Neuron (in vitro differentiated cells): ENCODE data around the gene APOB.

Source experiments
- H2AFZ ChIP-seq: one replicate; pipeline ENCODE4 v1.6.1; 2013; ENCODE audit warnings: low read depth, mild to moderate bottlenecking, inconsistent platforms, low read length, moderate library complexity
- H3K27me3 ChIP-seq: one replicate; pipeline ENCODE4 v1.6.1; 2013; ENCODE audit warnings: low read length; ENCODE audit not compliant: insufficient read depth
- H3K36me3 ChIP-seq: one replicate; pipeline ENCODE4 v1.6.1; 2013; ENCODE audit warnings: low read length; ENCODE audit not compliant: insufficient read depth
- H3K4me1 ChIP-seq: one replicate; pipeline ENCODE4 v1.6.1; 2013; ENCODE audit warnings: low read length; ENCODE audit not compliant: insufficient read depth
- H3K4me3 ChIP-seq: 2 replicates; pipeline ENCODE4 v1.5.1; 2013; ENCODE audit warnings: mild to moderate bottlenecking, low read length, moderate library complexity
- H3K9me3 ChIP-seq: one replicate; pipeline ENCODE4 v1.6.1; 2013; ENCODE audit warnings: low read length

The APOB gene

GRCh38 chr2:21005700-21006422 is 38.0 kb downstream of the APOB start:
- Histone ChIP-seq H3K4me1 (no peaks in the 10 kb centered on the region), H3K27me3 (no peaks in the 10 kb centered on the region), H3K4me3 (no peak overlapping the region), H3K36me3 (no peaks in the 10 kb centered on the region), H2AFZ (no peak overlapping the region), H3K9me3 (no peaks in the 10 kb centered on the region)

DNA sequence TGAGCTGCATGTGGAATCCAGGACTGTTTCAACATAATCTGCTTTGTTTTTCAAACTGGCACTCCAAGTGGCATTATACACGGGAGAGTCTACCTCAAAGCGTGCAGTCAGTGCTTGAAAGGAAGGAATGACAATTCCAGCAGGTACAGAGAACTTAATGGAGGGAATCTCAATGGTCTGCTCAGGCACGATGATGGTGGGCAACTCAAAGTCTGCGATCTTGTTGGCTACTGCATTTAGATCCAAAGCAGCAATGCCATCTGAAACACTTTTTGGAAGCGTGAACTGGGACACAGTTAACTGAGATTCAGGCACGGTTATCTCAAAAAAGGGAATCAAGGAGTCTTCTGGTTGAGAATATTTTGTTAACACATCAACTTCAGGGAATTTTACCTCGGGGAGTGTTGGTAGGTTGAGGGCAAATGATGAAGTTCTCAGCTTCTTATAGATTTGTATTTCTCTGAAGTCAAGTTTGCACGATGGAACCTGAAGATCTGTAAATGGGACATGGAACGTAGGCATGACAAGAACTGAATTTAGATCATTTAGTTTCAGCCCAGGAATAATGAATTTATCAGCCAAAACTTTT is 38.7 kb downstream of the APOB start:
- no peaks in the 10 kb centered on the region for H3K4me1 ChIP-seq
- no peaks in the 10 kb centered on the region for H3K9me3 ChIP-seq
- H3K36me3 ChIP-seq, result no peaks in the 10 kb centered on the region
- H3K27me3 ChIP-seq, result no peaks in the 10 kb centered on the region
- no peak overlapping the region for H3K4me3 ChIP-seq
- no peak overlapping the region for H2AFZ ChIP-seq

GRCh38 chr2:21004181-21004572 is 39.7 kb downstream of the APOB start:
- no peaks in the 10 kb centered on the region for H3K27me3 ChIP-seq
- H2AFZ ChIP-seq, result no peak overlapping the region
- H3K9me3 ChIP-seq, result no peaks in the 10 kb centered on the region
- no peak overlapping the region for H3K4me3 ChIP-seq
- no peaks in the 10 kb centered on the region for H3K36me3 ChIP-seq
- H3K4me1 ChIP-seq, result no peaks in the 10 kb centered on the region

- Histone ChIP-seq H3K9me3 (no peaks in the 10 kb centered on the region), H3K4me1 (no peaks in the 10 kb centered on the region), H3K27me3 (no peaks in the 10 kb centered on the region), H2AFZ (no peak overlapping the region), H3K36me3 (no peaks in the 10 kb centered on the region), H3K4me3 (no peak overlapping the region)
These were observed 40.2 kb downstream of the APOB start for GRCh38 chr2:21003572-21004180.

GRCh38 chr2:21002814-21003192 is 41.1 kb downstream of the APOB start:
- no peaks in the 10 kb centered on the region for H3K36me3 ChIP-seq
- no peak overlapping the region for H2AFZ ChIP-seq
- no peaks in the 10 kb centered on the region for H3K9me3 ChIP-seq
- H3K4me3 ChIP-seq, result no peak overlapping the region
- no peaks in the 10 kb centered on the region for H3K4me1 ChIP-seq
- H3K27me3 ChIP-seq, result no peaks in the 10 kb centered on the region

DNA sequence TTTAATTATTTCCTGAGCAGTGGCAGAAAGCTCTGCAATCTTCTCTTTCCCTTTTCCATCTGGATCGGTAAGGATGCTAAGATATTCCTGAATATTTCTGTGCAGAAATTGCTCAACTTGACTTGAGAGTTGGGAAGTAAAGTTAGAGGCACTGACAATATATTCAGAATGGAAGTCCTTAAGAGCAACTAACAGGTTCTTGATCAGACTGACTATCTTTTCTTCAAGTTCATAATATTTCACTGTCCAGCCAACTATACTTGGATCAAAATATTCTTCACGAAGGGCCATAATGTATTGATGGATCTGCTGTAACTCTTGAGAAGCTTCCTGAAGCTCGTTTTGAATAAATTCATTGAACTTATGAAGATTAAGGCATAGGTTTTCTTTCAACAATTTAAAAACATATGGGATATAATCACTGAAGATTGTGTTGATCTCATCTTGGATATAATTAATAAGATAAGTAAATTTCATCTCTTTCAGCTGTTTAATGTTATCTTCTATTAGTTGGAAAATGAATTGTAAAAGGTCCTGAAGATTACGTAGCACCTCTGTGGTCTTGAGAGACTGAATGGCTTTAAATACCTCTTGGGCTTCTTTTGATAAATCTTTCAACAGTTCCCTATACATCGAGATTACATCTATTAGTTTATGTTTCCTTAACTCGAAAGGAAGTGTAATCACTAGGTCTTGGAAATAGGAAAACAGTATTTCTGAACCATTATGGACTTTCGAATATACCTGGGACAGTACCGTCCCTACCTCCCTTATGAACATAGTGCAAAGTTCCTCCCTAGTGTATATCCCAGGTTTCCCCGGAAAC is 41.7 kb downstream of the APOB start:
- H3K4me1 ChIP-seq, result no peaks in the 10 kb centered on the region
- no peak overlapping the region for H2AFZ ChIP-seq
- H3K4me3 ChIP-seq, result no peak overlapping the region
- no peaks in the 10 kb centered on the region for H3K36me3 ChIP-seq
- no peaks in the 10 kb centered on the region for H3K27me3 ChIP-seq
- H3K9me3 ChIP-seq, result no peaks in the 10 kb centered on the region

DNA sequence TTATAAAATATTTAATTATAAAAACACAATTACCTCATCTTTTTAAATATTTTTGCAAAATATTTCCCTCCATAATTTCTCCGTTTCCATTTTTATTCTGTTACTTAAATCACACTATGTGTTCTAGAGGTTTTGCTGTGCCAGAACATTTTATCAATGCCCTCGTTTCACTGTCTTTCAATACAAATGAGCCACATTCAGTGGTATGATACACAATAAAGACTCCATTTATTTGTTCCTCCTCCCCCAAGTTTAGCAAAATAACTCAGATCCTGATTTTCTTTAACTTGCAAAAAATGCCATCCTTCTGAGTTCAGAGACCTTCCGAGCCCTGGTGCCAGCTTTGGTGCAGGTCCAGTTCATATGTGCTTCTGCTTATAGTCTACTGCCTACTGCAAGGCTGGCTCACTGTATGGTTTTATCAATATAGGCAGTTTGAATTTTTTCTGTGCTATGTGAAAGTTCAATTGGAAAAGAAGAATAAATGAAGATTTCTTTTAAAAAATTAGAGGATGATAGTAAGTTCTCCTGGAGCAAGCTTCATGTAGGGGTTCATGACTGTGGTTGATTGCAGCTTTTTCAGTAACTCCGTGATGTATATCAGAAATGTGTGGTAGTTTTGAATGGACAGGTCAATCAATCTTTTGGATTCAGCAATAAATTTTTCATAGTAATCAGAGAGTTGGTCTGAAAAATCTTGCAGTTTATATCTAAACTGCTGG is 42.5 kb downstream of the APOB start:
- H2AFZ ChIP-seq, result no peak overlapping the region
- H3K4me1 ChIP-seq, result no peaks in the 10 kb centered on the region
- H3K9me3 ChIP-seq, result no peaks in the 10 kb centered on the region
- no peak overlapping the region for H3K4me3 ChIP-seq
- H3K27me3 ChIP-seq, result no peaks in the 10 kb centered on the region
- H3K36me3 ChIP-seq, result no peaks in the 10 kb centered on the region

DNA sequence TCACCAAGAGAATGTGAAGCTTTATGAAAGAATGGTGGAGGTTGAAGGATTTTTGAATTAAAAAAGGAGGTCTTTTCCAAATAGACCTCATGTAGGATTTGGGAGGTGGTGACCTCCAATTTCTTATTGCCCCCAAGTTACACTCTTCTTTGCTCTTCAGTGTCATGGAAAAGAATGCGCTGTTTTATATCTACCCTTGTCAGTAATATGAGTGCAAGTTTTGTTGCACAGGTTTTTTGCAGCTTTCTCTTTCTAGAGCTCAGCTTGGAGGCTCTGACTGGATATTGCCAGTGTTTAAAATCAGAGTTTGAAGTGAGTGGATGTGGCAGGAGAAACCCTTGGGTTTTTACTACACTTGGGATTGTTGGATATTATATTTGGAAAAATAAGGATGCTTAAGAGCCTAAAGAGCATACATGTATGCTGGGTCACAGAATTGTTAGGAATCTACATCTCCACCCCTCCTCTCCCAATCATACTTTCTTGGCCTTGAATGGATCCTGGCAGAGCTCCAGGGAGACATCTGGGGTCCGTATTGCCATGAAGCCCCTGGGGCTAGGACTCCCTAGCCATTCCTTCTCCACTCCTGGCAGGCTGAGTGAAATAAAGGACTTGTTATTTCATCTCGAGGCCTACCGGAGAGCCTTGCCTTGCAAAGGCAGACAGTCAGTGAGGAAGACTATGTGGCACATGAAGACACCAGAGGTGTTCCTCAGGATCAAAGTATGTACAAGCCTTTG is 43.8 kb downstream of the APOB start:
- H3K4me1 ChIP-seq, result no peaks in the 10 kb centered on the region
- no peaks in the 10 kb centered on the region for H3K36me3 ChIP-seq
- H3K4me3 ChIP-seq, result no peak overlapping the region
- H3K27me3 ChIP-seq, result no peaks in the 10 kb centered on the region
- H3K9me3 ChIP-seq, result no peaks in the 10 kb centered on the region
- H2AFZ ChIP-seq, result no peak overlapping the region

DNA sequence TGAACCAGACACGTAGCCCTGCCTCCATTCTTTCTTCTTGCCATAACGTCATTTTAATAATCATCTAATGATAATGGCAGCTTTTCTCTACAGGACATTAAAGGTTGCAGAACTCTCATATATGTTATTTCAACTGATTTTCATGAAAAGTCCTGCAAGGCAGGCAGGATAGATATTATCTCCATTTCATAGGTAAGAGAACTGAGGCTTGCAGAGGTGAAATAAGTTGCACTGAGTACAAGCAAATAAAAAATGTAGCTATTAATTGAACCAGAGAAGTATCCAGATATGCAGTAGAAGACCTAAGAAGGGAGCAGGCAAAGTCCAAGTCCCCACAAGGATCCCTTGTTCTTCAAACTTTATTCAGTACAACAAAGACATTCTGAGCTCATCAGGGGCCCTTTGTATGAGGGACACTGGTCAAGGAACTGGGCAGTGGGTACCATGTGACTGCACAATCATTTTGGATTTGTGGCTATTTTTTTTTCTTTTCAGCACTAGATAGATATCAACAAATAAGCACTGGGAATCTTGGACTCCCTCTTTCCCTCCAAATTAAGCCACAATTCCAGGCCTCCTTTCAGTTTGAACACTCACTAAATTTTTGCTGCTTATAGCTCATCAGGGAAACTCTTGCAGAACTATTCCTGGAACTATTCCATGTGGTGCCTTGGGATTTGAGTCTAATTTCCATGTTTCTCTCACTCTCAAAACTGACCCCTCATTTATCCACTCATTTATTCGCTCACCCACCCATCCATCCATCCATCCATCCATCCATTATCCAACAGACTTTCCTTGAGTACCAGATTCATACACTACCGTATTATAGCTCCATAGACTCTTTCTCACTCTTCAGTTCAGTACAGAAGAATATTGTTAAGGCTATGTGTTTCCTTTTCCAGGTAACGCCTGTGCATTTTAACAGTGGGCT is 44.6 kb downstream of the APOB start:
- H3K9me3 ChIP-seq, result no peaks in the 10 kb centered on the region
- H3K4me3 ChIP-seq, result no peak overlapping the region
- H3K27me3 ChIP-seq, result no peaks in the 10 kb centered on the region
- no peaks in the 10 kb centered on the region for H3K4me1 ChIP-seq
- no peaks in the 10 kb centered on the region for H3K36me3 ChIP-seq
- H2AFZ ChIP-seq, result no peak overlapping the region

- Histone ChIP-seq H3K36me3 (no peaks in the 10 kb centered on the region), H3K27me3 (peaks cover 4% of the 10 kb centered on the region), H3K4me3 (no peak overlapping the region), H3K4me1 (no peaks in the 10 kb centered on the region), H3K9me3 (no peaks in the 10 kb centered on the region), H2AFZ (no peak overlapping the region)
These were observed 45.7 kb downstream of the APOB start for GRCh38 chr2:20997953-20998722.

GRCh38 chr2:20994130-20994529 is 49.7 kb downstream of the APOB start:
- Histone ChIP-seq H3K36me3 (no peaks in the 10 kb centered on the region), H3K9me3 (no peaks in the 10 kb centered on the region), H2AFZ (no peak overlapping the region), H3K4me1 (peaks cover 8% of the 10 kb centered on the region), H3K27me3 (peaks cover 9% of the 10 kb centered on the region), H3K4me3 (no peak overlapping the region)
